ENCODE results near the gene ZNF497.

The ZNF497 gene

GRCh38 chr19:58357481-58358145 is 4.9 kb downstream of the ZNF497 start:
- Histone ChIP-seq H3K27me3 (ENCODE audit: control insufficient read depth in 1 of 2, insufficient read depth in 1 of 2, low read length in 2 of 2) (peaks cover 0 to 24% of the 10 kb centered on the region in 2 experiments), H4K91ac (ENCODE audit: low read length) (peak overlapping the region; percentile 45), H3K14ac (ENCODE audit: low read length in 2 of 2) (no peak overlapping the region), H3K36me3 (ENCODE audit: control insufficient read depth in 1 of 2, insufficient read depth in 2 of 2, low read depth in 1 of 2, low read length in 2 of 2) (peaks cover 10 to 33% of the 10 kb centered on the region in 2 experiments), H3K27ac (ENCODE audit: low read length, poor library complexity, severe bottlenecking) (no peak overlapping the region), H3K23ac (ENCODE audit: low read length in 2 of 2) (no peak overlapping the region), H3K9me3 (ENCODE audit: control insufficient read depth, low read length) (no peaks in the 10 kb centered on the region), H3K4me3 (ENCODE audit: insufficient read depth in 1 of 2, low read depth in 1 of 2, low read length in 2 of 2) (no peak overlapping the region), H2BK12ac (ENCODE audit: low read length in 2 of 2) (no peak overlapping the region), H2BK120ac (ENCODE audit: low read depth, low read length) (no peak overlapping the region), H2BK5ac (ENCODE audit: low read depth, low read length, poor library complexity, severe bottlenecking) (no peak overlapping the region), H3K9ac (ENCODE audit: low read length) (no peak overlapping the region), H3K4me2 (ENCODE audit: low read length, poor library complexity, severe bottlenecking) (no peak overlapping the region), H4K8ac (ENCODE audit: low read length) (no peak overlapping the region), H3K18ac (ENCODE audit: low read depth in 1 of 2, low read length in 2 of 2) (no peak overlapping the region), H2AFZ (ENCODE audit: low read depth, low read length) (no peak overlapping the region), H3K4ac (ENCODE audit: low read depth in 1 of 2, low read length in 2 of 2) (no peak overlapping the region), H2AK5ac (ENCODE audit: low read length, severe bottlenecking) (no peak overlapping the region), H3K79me1 (replicated peaks; ENCODE audit: low read length, poor library complexity, severe bottlenecking) (peaks cover 5% of the 10 kb centered on the region), H3K4me1 (ENCODE audit: control insufficient read depth, insufficient read depth, low read depth, low read length) (peaks cover 11% of the 10 kb centered on the region), H2BK15ac (ENCODE audit: low read depth, poor library complexity, severe bottlenecking) (no peak overlapping the region)
- no peak for DNase-seq
- 79% methylated on average over 19 of the region's 19 CpGs for WGBS

- no peak overlapping the region for H2BK5ac ChIP-seq (ENCODE audit: low read depth, low read length, poor library complexity, severe bottlenecking)
- H3K36me3 ChIP-seq (ENCODE audit: control insufficient read depth in 1 of 2, insufficient read depth in 2 of 2, low read depth in 1 of 2, low read length in 2 of 2), result peaks cover 10 to 40% of the 10 kb centered on the region in 2 experiments
- no peak overlapping the region for H2AFZ ChIP-seq (ENCODE audit: low read depth, low read length)
- WGBS, result 94% methylated on average over 75 of the region's 75 CpGs
- no peak overlapping the region for H2BK15ac ChIP-seq (ENCODE audit: low read depth, poor library complexity, severe bottlenecking)
- peaks cover 0 to 24% of the 10 kb centered on the region in 2 experiments for H3K27me3 ChIP-seq (ENCODE audit: control insufficient read depth in 1 of 2, insufficient read depth in 1 of 2, low read length in 2 of 2)
- no peaks in the 10 kb centered on the region for H3K9me3 ChIP-seq (ENCODE audit: control insufficient read depth, low read length)
- H3K9ac ChIP-seq (ENCODE audit: low read length), result no peak overlapping the region
- no peak overlapping the region for H3K14ac ChIP-seq (ENCODE audit: low read length in 2 of 2)
- H3K4ac ChIP-seq (ENCODE audit: low read depth in 1 of 2, low read length in 2 of 2), result no peak overlapping the region
- no peak overlapping the region for H3K23ac ChIP-seq (ENCODE audit: low read length in 2 of 2)
- no peak overlapping the region for H2BK120ac ChIP-seq (ENCODE audit: low read depth, low read length)
- no peak overlapping the region for H2BK12ac ChIP-seq (ENCODE audit: low read length in 2 of 2)
- H3K18ac ChIP-seq (ENCODE audit: low read depth in 1 of 2, low read length in 2 of 2), result no peak overlapping the region
- H3K79me1 ChIP-seq (replicated peaks; ENCODE audit: low read length, poor library complexity, severe bottlenecking), result peaks cover 9% of the 10 kb centered on the region
- no peak for DNase-seq
- H2AK5ac ChIP-seq (ENCODE audit: low read length, severe bottlenecking), result no peak overlapping the region
- H3K4me1 ChIP-seq (ENCODE audit: control insufficient read depth, insufficient read depth, low read depth, low read length), result peaks cover 11% of the 10 kb centered on the region
- peak overlapping the region; percentile 12 for H4K91ac ChIP-seq (ENCODE audit: low read length)
- H3K27ac ChIP-seq (ENCODE audit: low read length, poor library complexity, severe bottlenecking), result no peak overlapping the region
- peak overlapping the region in 1 of 2 experiments; percentile 55 for H3K4me3 ChIP-seq (ENCODE audit: insufficient read depth in 1 of 2, low read depth in 1 of 2, low read length in 2 of 2)
- no peak overlapping the region for H4K8ac ChIP-seq (ENCODE audit: low read length)
- H3K4me2 ChIP-seq (ENCODE audit: low read length, poor library complexity, severe bottlenecking), result no peak overlapping the region
Measured at GRCh38 chr19:58356766-58357480, 5.6 kb downstream of the ZNF497 start.

- Histone ChIP-seq H3K9me3 (ENCODE audit: control insufficient read depth, low read length) (no peaks in the 10 kb centered on the region), H2BK120ac (ENCODE audit: low read depth, low read length) (no peak overlapping the region), H3K23ac (ENCODE audit: low read length in 2 of 2) (no peak overlapping the region), H2AFZ (ENCODE audit: low read depth, low read length) (no peak overlapping the region), H2BK15ac (ENCODE audit: low read depth, poor library complexity, severe bottlenecking) (no peak overlapping the region), H3K14ac (ENCODE audit: low read length in 2 of 2) (no peak overlapping the region), H3K27me3 (ENCODE audit: control insufficient read depth in 1 of 2, insufficient read depth in 1 of 2, low read length in 2 of 2) (peaks cover 0 to 24% of the 10 kb centered on the region in 2 experiments), H2AK5ac (ENCODE audit: low read length, severe bottlenecking) (no peak overlapping the region), H3K4me2 (ENCODE audit: low read length, poor library complexity, severe bottlenecking) (no peak overlapping the region), H3K79me1 (replicated peaks; ENCODE audit: low read length, poor library complexity, severe bottlenecking) (peaks cover 14% of the 10 kb centered on the region), H3K18ac (ENCODE audit: low read depth in 1 of 2, low read length in 2 of 2) (no peak overlapping the region), H3K4me1 (ENCODE audit: control insufficient read depth, insufficient read depth, low read depth, low read length) (peaks cover 7% of the 10 kb centered on the region), H4K8ac (ENCODE audit: low read length) (no peak overlapping the region), H3K27ac (ENCODE audit: low read length, poor library complexity, severe bottlenecking) (no peak overlapping the region), H3K36me3 (ENCODE audit: control insufficient read depth in 1 of 2, insufficient read depth in 2 of 2, low read depth in 1 of 2, low read length in 2 of 2) (peaks cover 13 to 46% of the 10 kb centered on the region in 2 experiments), H3K4me3 (ENCODE audit: insufficient read depth in 1 of 2, low read depth in 1 of 2, low read length in 2 of 2) (peak overlapping the region in 1 of 2 experiments; percentile 55), H2BK12ac (ENCODE audit: low read length in 2 of 2) (no peak overlapping the region), H3K4ac (ENCODE audit: low read depth in 1 of 2, low read length in 2 of 2) (no peak overlapping the region), H3K9ac (ENCODE audit: low read length) (no peak overlapping the region), H2BK5ac (ENCODE audit: low read depth, low read length, poor library complexity, severe bottlenecking) (no peak overlapping the region), H4K91ac (ENCODE audit: low read length) (no peak overlapping the region)
- WGBS, result 97% methylated on average over 94 of the region's 94 CpGs
- no peak for DNase-seq
Measured at GRCh38 chr19:58355908-58356765, 6.4 kb downstream of the ZNF497 start.

Measured in mesenchymal stem cell (in vitro differentiated cells and primary cell).